ENCODE measurements around the gene GCH1.

DNA sequence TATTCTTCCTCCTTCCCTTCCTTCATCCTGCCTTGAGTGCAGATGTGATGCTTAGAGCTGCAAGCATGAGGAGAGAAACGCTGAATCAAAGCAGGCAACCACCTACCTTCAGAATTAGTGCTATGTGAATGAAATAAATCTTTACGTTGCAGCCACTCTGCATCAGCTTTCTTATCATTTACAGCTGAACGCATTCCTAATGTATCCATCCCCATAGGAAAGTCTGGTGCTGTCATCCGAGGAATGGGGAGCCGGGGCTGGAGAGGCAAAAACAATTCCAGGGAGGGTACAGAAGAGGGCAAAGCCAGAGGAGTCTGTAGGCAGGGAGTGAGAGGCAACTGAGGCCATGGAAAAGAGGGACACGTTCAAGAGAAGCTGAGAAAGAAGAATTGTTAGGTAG, 90.0 kb downstream of the GCH1 start:
- TF ChIP-seq, protein P1, sequence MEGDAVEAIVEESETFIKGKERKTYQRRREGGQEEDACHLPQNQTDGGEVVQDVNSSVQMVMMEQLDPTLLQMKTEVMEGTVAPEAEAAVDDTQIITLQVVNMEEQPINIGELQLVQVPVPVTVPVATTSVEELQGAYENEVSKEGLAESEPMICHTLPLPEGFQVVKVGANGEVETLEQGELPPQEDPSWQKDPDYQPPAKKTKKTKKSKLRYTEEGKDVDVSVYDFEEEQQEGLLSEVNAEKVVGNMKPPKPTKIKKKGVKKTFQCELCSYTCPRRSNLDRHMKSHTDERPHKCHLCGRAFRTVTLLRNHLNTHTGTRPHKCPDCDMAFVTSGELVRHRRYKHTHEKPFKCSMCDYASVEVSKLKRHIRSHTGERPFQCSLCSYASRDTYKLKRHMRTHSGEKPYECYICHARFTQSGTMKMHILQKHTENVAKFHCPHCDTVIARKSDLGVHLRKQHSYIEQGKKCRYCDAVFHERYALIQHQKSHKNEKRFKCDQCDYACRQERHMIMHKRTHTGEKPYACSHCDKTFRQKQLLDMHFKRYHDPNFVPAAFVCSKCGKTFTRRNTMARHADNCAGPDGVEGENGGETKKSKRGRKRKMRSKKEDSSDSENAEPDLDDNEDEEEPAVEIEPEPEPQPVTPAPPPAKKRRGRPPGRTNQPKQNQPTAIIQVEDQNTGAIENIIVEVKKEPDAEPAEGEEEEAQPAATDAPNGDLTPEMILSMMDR (IDR thresholded peaks at IDR 0.05; ENCODE audit: low read depth, low read length), result no peak
- TF ChIP-seq EZH2phosphoT487 (IDR thresholded peaks at IDR 0.05; ENCODE audit: low read depth), result no peak

Measured in OCI-LY3 (cell line).